GM23338 (cell line): ENCODE data around the gene TBC1D12. TPM values are rescaled to one million over a fixed set of nuclear protein-coding genes. Genes with fewer than 3 reads are reported as not detected.
"Not testable (repeated sequence)": the region's sequence is repeated elsewhere in the genome, so short reads cannot be mapped to it uniquely, and the experiment has no call there.

Experiments used
- ATAC-seq: fragments of 200-7000 bp; cut with Tn5 transposase; 3 replicates; pipeline ENCODE4 v1.9.1; 2020
- DNase-seq: peaks from one replicate; pipeline ENCODE4 v3.0.0-alpha.2; 2015; ENCODE audit warnings: low spot score
- H2AFZ ChIP-seq: fragments of 200-600 bp; sonication (generic); 2 replicates; pipeline ENCODE4 v1.8.0; 2016; ENCODE audit warnings: antibody characterized with exemption, mild to moderate bottlenecking, moderate library complexity
- H3F3A ChIP-seq: fragments of 200-600 bp; sonication (generic); replicated peaks from 2 replicates; pipeline ENCODE4 v1.8.0; 2017; ENCODE audit warnings: antibody characterized with exemption, mixed run types, low read depth
- H3K27ac ChIP-seq: fragments of 200-600 bp; sonication (generic); 2 replicates; pipeline ENCODE4 v1.6.1; 2016; ENCODE audit warnings: low read depth
- H3K27me3 ChIP-seq: fragments of 200-600 bp; sonication (generic); 2 replicates; pipeline ENCODE4 v1.8.0; 2016; ENCODE audit warnings: mild to moderate bottlenecking, mixed run types, moderate library complexity; ENCODE audit not compliant: insufficient read depth
- H3K36me3 ChIP-seq: fragments of 200-600 bp; sonication (generic); 2 replicates; pipeline ENCODE4 v1.8.0; 2016; ENCODE audit warnings: mild to moderate bottlenecking; ENCODE audit not compliant: insufficient read depth
- H3K4me1 ChIP-seq: fragments of 200-600 bp; sonication (generic); 2 replicates; pipeline ENCODE4 v1.8.0; 2016; ENCODE audit warnings: mild to moderate bottlenecking, moderate library complexity; ENCODE audit not compliant: insufficient read depth
- H3K4me2 ChIP-seq: fragments of 200-600 bp; sonication (generic); 2 replicates; pipeline ENCODE4 v1.7.1; 2017; ENCODE audit warnings: mixed run types
- H3K4me3 ChIP-seq: fragments of 200-600 bp; sonication (generic); 2 replicates; pipeline ENCODE4 v1.6.1; 2016; ENCODE audit warnings: mixed run types
- H3K79me2 ChIP-seq: fragments of 200-600 bp; sonication (generic); replicated peaks from 2 replicates; pipeline ENCODE4 v1.8.0; 2017; ENCODE audit warnings: mild to moderate bottlenecking; ENCODE audit not compliant: insufficient read depth
- H3K9me2 ChIP-seq: fragments of 200-600 bp; sonication (generic); 2 replicates; pipeline ENCODE4 v1.8.0; 2017; ENCODE audit not compliant: insufficient read depth
- H4K20me1 ChIP-seq: fragments of 200-600 bp; sonication (generic); replicated peaks from 2 replicates; pipeline ENCODE4 v1.8.0; 2017; ENCODE audit warnings: mild to moderate bottlenecking; ENCODE audit not compliant: insufficient read depth
- H3K27ac Mint-ChIP-seq: 2 replicates; pipeline ENCODE4 v1.8.0; 2020; ENCODE audit warnings: inconsistent platforms, mild to moderate bottlenecking, moderate library complexity, mixed read lengths
- H3K27me3 Mint-ChIP-seq: 3 replicates; pipeline ENCODE4 v1.8.0; 2022; ENCODE audit warnings: low read depth, mild to moderate bottlenecking, moderate library complexity, mixed read lengths, inconsistent platforms; ENCODE audit not compliant: insufficient read depth, poor library complexity
- H3K36me3 Mint-ChIP-seq: 3 replicates; pipeline ENCODE4 v1.8.0; 2021; ENCODE audit warnings: low read depth, mild to moderate bottlenecking, inconsistent platforms, moderate library complexity, mixed read lengths
- H3K4me1 Mint-ChIP-seq: 3 replicates; pipeline ENCODE4 v1.8.0; 2020; ENCODE audit warnings: mild to moderate bottlenecking, inconsistent platforms, mixed read lengths
- H3K4me3 Mint-ChIP-seq: 3 replicates; pipeline ENCODE4 v1.8.0; 2021; ENCODE audit warnings: moderate library complexity, mild to moderate bottlenecking, inconsistent platforms, mixed read lengths
- H3K9me3 Mint-ChIP-seq: 3 replicates; pipeline ENCODE4 v1.8.0; 2020; ENCODE audit warnings: moderate library complexity, mild to moderate bottlenecking, inconsistent platforms, mixed read lengths
- CREB1 ChIP-seq: fragments of 250-450 bp; sonication (Bioruptor Pico); IDR thresholded peaks from 2 replicates; pipeline ENCODE4 v1.5.0; 2020; ENCODE audit warnings: low read depth, mild to moderate bottlenecking, moderate library complexity
- CTCF ChIP-seq, 2 experiments: fragments of 200-600 bp in 1 of 2; sonication (generic) in 1 of 2; conservative IDR thresholded peaks; 2 replicates each; pipeline versions ENCODE4 v1.5.1 to v1.6.1; 2016 to 2017; ENCODE audit warnings: antibody characterized with exemption in 2 of 2, low read depth in 2 of 2, mild to moderate bottlenecking in 2 of 2, moderate library complexity in 1 of 2
- ETS1 ChIP-seq: IDR thresholded peaks from 2 replicates; pipeline ENCODE4 v1.6.1; 2016; ENCODE audit warnings: antibody characterized with exemption
- EZH2 ChIP-seq: fragments of 200-600 bp; sonication (generic); IDR thresholded peaks from one replicate; pipeline ENCODE4 v1.8.0; 2017; ENCODE audit warnings: antibody characterized with exemption, mild to moderate bottlenecking, low read depth; ENCODE audit not compliant: unreplicated experiment
- EZH2phosphoT487 ChIP-seq: fragments of 200-600 bp; sonication (generic); IDR thresholded peaks from one replicate; pipeline ENCODE4 v1.8.1; 2018; ENCODE audit warnings: antibody characterized with exemption; ENCODE audit not compliant: unreplicated experiment
- POLR2AphosphoS5 ChIP-seq: IDR thresholded peaks from 2 replicates; pipeline ENCODE4 v1.6.1; 2016; ENCODE audit warnings: antibody characterized with exemption, low read depth
- REST ChIP-seq: IDR thresholded peaks from one replicate; pipeline ENCODE4 v1.6.1; 2018; ENCODE audit warnings: antibody characterized with exemption; ENCODE audit not compliant: unreplicated experiment
- STAT1 ChIP-seq: IDR thresholded peaks from one replicate; pipeline ENCODE4 v1.6.1; 2016; ENCODE audit warnings: antibody characterized with exemption; ENCODE audit not compliant: unreplicated experiment
- ZNF114 ChIP-seq: fragments of 250-450 bp; sonication (Bioruptor Pico); IDR thresholded peaks from 2 replicates; pipeline ENCODE4 v1.5.0; 2020; ENCODE audit warnings: mild to moderate bottlenecking, moderate library complexity
- ZNF331 ChIP-seq: fragments of 250-450 bp; sonication (Bioruptor Pico); IDR thresholded peaks from 2 replicates; pipeline ENCODE4 v1.5.0; 2020; ENCODE audit warnings: low read depth, mild to moderate bottlenecking, moderate library complexity
- ZNF462 ChIP-seq: fragments of 250-450 bp; sonication (Bioruptor Pico); IDR thresholded peaks from 2 replicates; pipeline ENCODE4 v1.5.0; 2020; ENCODE audit warnings: mild to moderate bottlenecking, moderate library complexity
- polyA plus RNA-seq: library from polyadenylated mRNA; unstranded; fragments of >200 nt; fragmentation: Nextera tagmentation; extraction: Ambion mirVana; gene quantifications from 2 replicates; pipeline ENCODE4 v1.2.1, GENCODE V29; 2016
- total RNA-seq: library from RNA; depleted of rRNA; stranded (reverse); fragments of >200 nt; shearing (Covaris generic); gene quantifications from 2 replicates; pipeline ENCODE4 v1.2.3, GENCODE V29; 2014

The TBC1D12 gene
- total and polyA plus RNA-seq, 2 experiments from 2014 or later: 2.3 to 3.6 TPM

- Histone ChIP-seq H3F3A (no peaks in the 10 kb centered on the region), H3K79me2 (no peaks in the 10 kb centered on the region), H2AFZ (no peak overlapping the region), H4K20me1 (no peaks in the 10 kb centered on the region), H3K4me1 (no peaks in the 10 kb centered on the region), H3K36me3 (no peaks in the 10 kb centered on the region), H3K27ac (no peak overlapping the region), H3K27me3 (no peaks in the 10 kb centered on the region), H3K9me2 (no peaks in the 10 kb centered on the region), H3K4me2 (no peak overlapping the region), H3K4me3 (no peak overlapping the region)
- TF ChIP-seq CREB1 (CRISPR knock-in tag) (no peak), EZH2phosphoT487 (no peak), STAT1 (no peak), ZNF462 (CRISPR knock-in tag) (no peak), EZH2 (no peak), POLR2AphosphoS5 (no peak), REST (no peak), ZNF331 (CRISPR knock-in tag) (no peak), ZNF114 (CRISPR knock-in tag) (no peak), ETS1 (no peak), CTCF (conservative IDR thresholded peaks at IDR 0.05; ENCODE audit: low read depth in 2 of 2) (no peak)
- no peak overlapping the region for H3K27ac Mint-ChIP-seq
- no peak overlapping the region for H3K4me3 Mint-ChIP-seq
- no peak for ATAC-seq
- no peaks in the 10 kb centered on the region for H3K27me3 Mint-ChIP-seq
- no peak for DNase-seq
- no peaks in the 10 kb centered on the region; the same call in 2 of the 3 replicates for H3K9me3 Mint-ChIP-seq
- no peaks in the 10 kb centered on the region for H3K36me3 Mint-ChIP-seq
- peaks cover 3% of the 10 kb centered on the region; the same call in 1 of the 3 replicates for H3K4me1 Mint-ChIP-seq
Measured at GRCh38 chr10:94524711-94525110, 122.4 kb downstream of the TBC1D12 start.

GRCh38 chr10:94531550-94531949 is 129.2 kb downstream of the TBC1D12 start:
- H3K4me3 Mint-ChIP-seq, H3K4me3 ChIP-seq, H3F3A ChIP-seq, H3K27ac Mint-ChIP-seq, H3K27ac ChIP-seq, H3K4me2 ChIP-seq, H3K79me2 ChIP-seq, H3K4me1 ChIP-seq, DNase-seq, H3K36me3 ChIP-seq, H3K9me3 Mint-ChIP-seq, H3K27me3 Mint-ChIP-seq, ATAC-seq, H3K27me3 ChIP-seq, H2AFZ ChIP-seq, H3K9me2 ChIP-seq, H4K20me1 ChIP-seq, H3K36me3 Mint-ChIP-seq, H3K4me1 Mint-ChIP-seq: not testable (repeated sequence)
